HCT116 (cell line): ENCODE results near the gene TP53RK. TPM values are rescaled to one million over a fixed set of nuclear protein-coding genes. Genes with fewer than 3 reads are reported as not detected.

ENCODE experiments used
- ATAC-seq: fragments of 200-7000 bp; cut with Tn5 transposase; 2 replicates; pipeline ENCODE4 v1.9.1; 2020; ENCODE audit warnings: mild to moderate bottlenecking, moderate library complexity
- BruUV-seq: library from RNA; stranded (reverse); fragments of 400-500 nt; replicated peaks from 2 replicates; lab custom pipeline; 2021; lab: Mats Ljungman, UMichigan
- CTCF ChIA-PET: fragments of 300-600 bp; sonication (Branson Sonifier 250); formaldehyde crosslinking; loops from one replicate; lab custom pipeline; 2021; ENCODE audit warnings: antibody characterized with exemption; lab: Charles Lee
- POLR2A ChIA-PET: fragments of 300-600, 350-600 bp; sonication (Branson Sonifier 250); formaldehyde crosslinking; loops from one replicate; lab custom pipeline; 2021; ENCODE audit warnings: antibody characterized with exemption; lab: Charles Lee
- RAD21 ChIA-PET, 2 experiments: fragments of 300-600 bp; sonication (Branson Sonifier 250); formaldehyde crosslinking; loops; one replicate each; lab custom pipeline; 2023; ENCODE audit warnings: low total read pairs in 2 of 2; ENCODE audit not compliant: uncharacterized antibody in 2 of 2, unreplicated experiment in 2 of 2, low non-redundant PET in 1 of 2; lab: Charles Lee
- DNase-seq: peaks from one replicate; pipeline ENCODE4 v3.0.0-alpha.2; 2010; ENCODE audit warnings: low read depth, low spot score
- H2AFZ ChIP-seq: fragments of 200-600 bp; shearing (Covaris generic), sonication (generic); 2 replicates; pipeline ENCODE4 v1.6.1; 2017; ENCODE audit warnings: low read depth, mixed run types, mixed read lengths, antibody characterized with exemption, low read length; ENCODE audit not compliant: poor library complexity, severe bottlenecking
- H3K27ac ChIP-seq: 2 replicates; pipeline ENCODE4 v1.5.1; 2012; ENCODE audit warnings: low read depth, low read length
- H3K27me3 ChIP-seq: fragments of 200-600 bp; sonication (generic); 2 replicates; pipeline ENCODE4 v1.6.1; 2016; ENCODE audit warnings: mixed run types, low read length, mixed read lengths; ENCODE audit not compliant: insufficient read depth
- H3K36me3 ChIP-seq, 2 experiments: fragments of 200-500 bp in 1 of 2; fragments of 200-600 bp in 1 of 2; sonication (Bioruptor generic) in 1 of 2; sonication (generic) in 1 of 2; 2 replicates each; pipeline versions ENCODE4 v1.5.1 to v1.6.1; 2014 to 2016; ENCODE audit warnings: low read length in 2 of 2, inconsistent platforms in 1 of 2, mixed read lengths in 1 of 2, mixed run types in 1 of 2; ENCODE audit not compliant: insufficient read depth in 2 of 2, control insufficient read depth in 1 of 2
- H3K4me1 ChIP-seq, 2 experiments: fragments of 200-600 bp in 1 of 2; sonication (generic) in 1 of 2; 2 replicates each; pipeline versions ENCODE4 v1.5.1 to v1.6.1; 2012 to 2017; ENCODE audit warnings: low read length in 2 of 2, inconsistent platforms in 1 of 2, mild to moderate bottlenecking in 1 of 2, mixed read lengths in 1 of 2, mixed run types in 1 of 2, moderate library complexity in 1 of 2; ENCODE audit not compliant: insufficient read depth in 2 of 2, control insufficient read depth in 1 of 2
- H3K4me2 ChIP-seq: fragments of 200-600 bp; sonication (generic); 2 replicates; pipeline ENCODE4 v1.6.1; 2017; ENCODE audit warnings: mixed run types, low read length, mixed read lengths
- H3K4me3 ChIP-seq, 2 experiments: fragments of 200-600 bp in 1 of 2; sonication (generic) in 1 of 2; replicated peaks in 1 of 2; 2 replicates each; pipeline ENCODE4 v1.5.1; 2011 to 2016; ENCODE audit warnings: low read length in 2 of 2, control low read depth in 1 of 2, low read depth in 1 of 2, mild to moderate bottlenecking in 1 of 2, mixed read lengths in 1 of 2, mixed run types in 1 of 2
- H3K79me2 ChIP-seq: fragments of 200-600 bp; sonication (generic); 2 replicates; pipeline ENCODE4 v1.6.1; 2017; ENCODE audit warnings: mild to moderate bottlenecking, mixed run types, low read length, moderate library complexity, mixed read lengths; ENCODE audit not compliant: insufficient read depth
- H3K9ac ChIP-seq: fragments of 200-600 bp; sonication (generic); 2 replicates; pipeline ENCODE4 v1.6.1; 2016; ENCODE audit warnings: low read length, mixed read lengths
- H3K9me2 ChIP-seq: fragments of 200-600 bp; sonication (generic), shearing (Covaris generic); 2 replicates; pipeline ENCODE4 v1.6.1; 2017; ENCODE audit warnings: mixed run types, mild to moderate bottlenecking, moderate library complexity; ENCODE audit not compliant: insufficient read depth
- H3K9me3 ChIP-seq, 2 experiments: fragments of 200-500 bp in 1 of 2; fragments of 200-600 bp in 1 of 2; sonication (Bioruptor generic) in 1 of 2; sonication (generic) in 1 of 2; 2 replicates each; pipeline ENCODE4 v1.6.1; 2014 to 2017; ENCODE audit warnings: low read length in 2 of 2, mixed read lengths in 2 of 2, inconsistent platforms in 1 of 2, low read depth in 1 of 2, mild to moderate bottlenecking in 1 of 2, mixed run types in 1 of 2, moderate library complexity in 1 of 2; ENCODE audit not compliant: control insufficient read depth in 1 of 2, insufficient read depth in 1 of 2
- H4K20me1 ChIP-seq: fragments of 200-600 bp; sonication (generic), shearing (Covaris generic); 2 replicates; pipeline ENCODE4 v1.6.1; 2017; ENCODE audit warnings: mixed run types, mild to moderate bottlenecking, moderate library complexity; ENCODE audit not compliant: insufficient read depth
- ATF3 ChIP-seq: IDR thresholded peaks from 2 replicates; pipeline ENCODE4 v1.6.1; 2012
- CBX3 ChIP-seq: IDR thresholded peaks from 2 replicates; pipeline ENCODE4 v1.6.1; 2012; ENCODE audit warnings: low read depth
- CEBPB ChIP-seq: IDR thresholded peaks from 2 replicates; pipeline ENCODE4 v1.6.1; 2012; ENCODE audit warnings: low read depth
- CTCF ChIP-seq, 3 experiments: fragments of 200-600 bp in 1 of 3; sonication (generic) in 1 of 3; IDR thresholded peaks in 2 of 3; conservative IDR thresholded peaks in 1 of 3; 2 replicates each; pipeline ENCODE4 v1.5.1; 2012 to 2017; ENCODE audit warnings: low read depth in 2 of 3, low read length in 2 of 3, antibody characterized with exemption in 1 of 3, borderline replicate concordance in 1 of 3, control low read depth in 1 of 3, mild to moderate bottlenecking in 1 of 3, mixed read lengths in 1 of 3, mixed run types in 1 of 3, moderate library complexity in 1 of 3; ENCODE audit not compliant: insufficient read depth in 1 of 3
- EGR1 ChIP-seq: IDR thresholded peaks from 2 replicates; pipeline ENCODE4 v1.6.1; 2012; ENCODE audit warnings: low read depth
- EZH2 ChIP-seq: fragments of 200-600 bp; sonication (generic); IDR thresholded peaks from 2 replicates; pipeline ENCODE4 v1.6.1; 2017; ENCODE audit warnings: antibody characterized with exemption, mixed run types
- EZH2phosphoT487 ChIP-seq: fragments of 200-600 bp; IDR thresholded peaks from 2 replicates; pipeline ENCODE4 v1.6.1; 2018; ENCODE audit warnings: antibody characterized with exemption, borderline replicate concordance
- JUND ChIP-seq: IDR thresholded peaks from 2 replicates; pipeline ENCODE4 v1.6.1; 2012
- MAX ChIP-seq: IDR thresholded peaks from 2 replicates; pipeline ENCODE4 v1.6.1; 2012
- POLR2A ChIP-seq: IDR thresholded peaks from 2 replicates; pipeline ENCODE4 v1.7.0; 2011; ENCODE audit warnings: borderline replicate concordance; ENCODE audit not compliant: insufficient read depth, insufficient read length; ENCODE audit errors: extremely low read depth
- RAD21 ChIP-seq: IDR thresholded peaks from 2 replicates; pipeline ENCODE4 v1.6.1; 2012; ENCODE audit warnings: low read depth, mild to moderate bottlenecking
- REST ChIP-seq: IDR thresholded peaks from 2 replicates; pipeline ENCODE4 v1.6.1; 2012; ENCODE audit warnings: low read depth
- SIN3A ChIP-seq: IDR thresholded peaks from 2 replicates; pipeline ENCODE4 v1.6.1; 2012; ENCODE audit warnings: low read depth
- SP1 ChIP-seq: IDR thresholded peaks from 2 replicates; pipeline ENCODE4 v1.6.1; 2012; ENCODE audit warnings: low read depth
- SRF ChIP-seq: IDR thresholded peaks from 2 replicates; pipeline ENCODE4 v1.6.1; 2012; ENCODE audit warnings: low read depth
- TCF7L2 ChIP-seq: IDR thresholded peaks from 2 replicates; pipeline ENCODE4 v1.7.0; 2011; ENCODE audit warnings: borderline replicate concordance, inconsistent platforms; ENCODE audit not compliant: insufficient read depth, insufficient read length; ENCODE audit errors: extremely low read depth
- YY1 ChIP-seq: IDR thresholded peaks from 2 replicates; pipeline ENCODE4 v1.6.1; 2011; ENCODE audit warnings: low read length, low read depth, moderate library complexity, mild to moderate bottlenecking; ENCODE audit not compliant: insufficient replicate concordance; ENCODE audit errors: extremely low read depth
- ZFX ChIP-seq: fragments of 450-650 bp; IDR thresholded peaks from 2 replicates; pipeline ENCODE4 v1.6.1; 2017
- intact Hi-C: fragments of 100-400 bp; cut with micrococcal nuclease; formaldehyde crosslinking; loops from 2 replicates; pipeline ENCODE4 v1.10.0; 2022
- total RNA-seq: library from RNA; stranded (reverse); gene quantifications from one replicate; pipeline ENCODE4 v1.2.1, GENCODE V29; 2021; ENCODE audit not compliant: unreplicated experiment

TP53RK gene
- total RNA-seq, 1 experiment from 2014 or later, result 9.2 TPM

- no peaks in the 10 kb centered on the region for H3K9me3 ChIP-seq
- peak overlapping the region; percentile 92 for H2AFZ ChIP-seq
- POLR2A ChIA-PET, result no interaction called here
- TF ChIP-seq TCF7L2, result no peak
- TF ChIP-seq ATF3, result no peak
- no peak for TF ChIP-seq SIN3A
- TF ChIP-seq EGR1, result no peak
- TF ChIP-seq SRF, result no peak
- TF ChIP-seq POLR2A, result no peak
- TF ChIP-seq CTCF (IDR thresholded peaks at IDR 0.05 in 2 of 3, conservative IDR thresholded peaks at IDR 0.05 in 1 of 3; ENCODE audit: borderline replicate concordance in 1 of 3, insufficient read depth in 1 of 3, low read depth in 2 of 3, low read length in 2 of 3), result peak; percentile 65 to 92 (median 91); a peak in 5 of 6 replicates
- peak; percentile 71 for TF ChIP-seq RAD21
- TF ChIP-seq ZFX, result no peak
- no peak for TF ChIP-seq CEBPB
- no peak for TF ChIP-seq SP1
- TF ChIP-seq MAX, result no peak
- no peak for TF ChIP-seq JUND
- no peak for TF ChIP-seq YY1
- no peak for TF ChIP-seq CBX3
- TF ChIP-seq EZH2, result no peak
- TF ChIP-seq REST, result no peak
- no peak for TF ChIP-seq EZH2phosphoT487
- TF ChIP-seq, all 23 proteins: peak for 2
- DNase-seq (no peak), ATAC-seq (peak; percentile 92)
- Histone ChIP-seq H3K79me2 (no peaks in the 10 kb centered on the region), H3K4me3 (no peak overlapping the region), H3K4me2 (peak overlapping the region; percentile 52), H3K36me3 (no peaks in the 10 kb centered on the region), H3K9me2 (no peaks in the 10 kb centered on the region), H4K20me1 (no peaks in the 10 kb centered on the region), H3K27ac (no peak overlapping the region), H3K27me3 (no peaks in the 10 kb centered on the region), H3K9ac (no peak overlapping the region), H3K4me1 (peaks cover 5 to 16% of the 10 kb centered on the region in 2 experiments; a peak in 3 of 4 replicates)
- intact Hi-C loops, result loop anchor here (1.0 kb wide), 1 partner anchor 179 kb away; no protein-coding TSS in a partner anchor
- ChIA-PET CTCF (interaction anchor here (1.3 kb wide), 1 partner anchor 10 kb away, joined by 5 read pairs; no protein-coding TSS in a partner anchor), RAD21 (no interaction called here)
- no TSS peak for BruUV-seq
These were observed 10.6 kb upstream of the TP53RK start for GRCh38 chr20:46699651-46700359.
